Suprapubic skin (tissue), 4 donors: ENCODE measurements around the gene PAX5.

ENCODE experiments used
- CTCF ChIP-seq, 2 donors: fragments of 200-600 bp in 1 of 2; fragments of 450-650 bp in 1 of 2; sonication (generic) in 1 of 2; IDR thresholded peaks; one replicate each; pipeline ENCODE4 v1.5.1; 2016 to 2019; ENCODE audit warnings: antibody characterized with exemption in 2 of 2, mild to moderate bottlenecking in 1 of 2, moderate library complexity in 1 of 2
- POLR2A ChIP-seq, 2 donors: fragments of 450-650 bp; IDR thresholded peaks; one replicate each; pipeline ENCODE4 v1.6.1; 2017; ENCODE audit warnings: antibody characterized with exemption in 2 of 2, mild to moderate bottlenecking in 2 of 2, moderate library complexity in 2 of 2
- POLR2AphosphoS5 ChIP-seq, 3 donors: sonication (generic); formaldehyde crosslinking; IDR thresholded peaks; one replicate each; pipeline ENCODE4 v1.6.1; 2017; ENCODE audit warnings: antibody characterized with exemption in 3 of 3

- TF ChIP-seq POLR2A (IDR thresholded peaks at IDR 0.05), result no peak
- no peak for TF ChIP-seq CTCF (IDR thresholded peaks at IDR 0.05)
- TF ChIP-seq POLR2AphosphoS5 (IDR thresholded peaks at IDR 0.05), result no peak
These were observed 63.8 kb downstream of the PAX5 start for GRCh38 chr9:36970007-36970888.
